HepG2 (cell line): Measurements from ENCODE around the gene RPA1. TPM values are rescaled to one million over a fixed set of nuclear protein-coding genes. Genes with fewer than 3 reads are reported as not detected.

ENCODE experiments used
- ELF1 ChIP-seq: sonication (generic); formaldehyde crosslinking; IDR thresholded peaks from 2 replicates; pipeline ENCODE4 v1.4.0; 2020; ENCODE audit warnings: missing genetic modification reagents
- KLF6 ChIP-seq: IDR thresholded peaks from 2 replicates; pipeline ENCODE4 v1.8.0; 2016; ENCODE audit warnings: missing biosample characterization, missing genetic modification reagents
- MEIS1 ChIP-seq: sonication (generic); formaldehyde crosslinking; IDR thresholded peaks from 2 replicates; pipeline ENCODE4 v1.9.0; 2021; ENCODE audit warnings: mild to moderate bottlenecking, missing genetic modification reagents, moderate library complexity, borderline replicate concordance
- NBN ChIP-seq: fragments of 450-650 bp; conservative IDR thresholded peaks from 2 replicates; pipeline ENCODE4 v1.6.1; 2017
- NPAS2 ChIP-seq: sonication (generic); formaldehyde crosslinking; IDR thresholded peaks from 2 replicates; pipeline ENCODE4 v1.8.0; 2022; ENCODE audit warnings: mild to moderate bottlenecking, missing genetic modification reagents, borderline replicate concordance
- ZNF207 ChIP-seq: fragments of 450-650 bp; IDR thresholded peaks from 2 replicates; pipeline ENCODE4 v1.6.1; 2016; ENCODE audit warnings: antibody characterized with exemption, borderline replicate concordance
- polyA plus RNA-seq, 8 experiments: library from polyadenylated mRNA; depleted of rRNA in 3 of 8; stranded (reverse) in 7 of 8; unstranded in 1 of 8; fragments of >200 nt; fragmentation: Illumina TruSeq in 4 of 8; extraction: Trizol in 4 of 8; gene quantifications; 2 replicates each; pipeline versions ENCODE4 v1.2.1 to v1.2.3, GENCODE V29; 2011 to 2016; ENCODE audit warnings: low read depth in 4 of 8, missing spikeins in 1 of 8, mixed read lengths in 1 of 8; ENCODE audit not compliant: insufficient read depth in 1 of 8
- total RNA-seq, 5 experiments: library from RNA; depleted of rRNA; stranded (reverse); fragments of >200 nt; fragmentation: Illumina TruSeq; extraction: Trizol; gene quantifications; 2 replicates each; pipeline ENCODE4 v1.2.3, GENCODE V29; 2016; ENCODE audit warnings: low read depth in 1 of 5
- TF ChIP-seq, protein P1 (sequence below): sonication (generic); formaldehyde crosslinking; IDR thresholded peaks from 2 replicates; pipeline ENCODE4 v1.4.0; 2020; ENCODE audit warnings: mild to moderate bottlenecking, missing genetic modification reagents
- TF ChIP-seq, protein P2 (sequence below): sonication (generic); formaldehyde crosslinking; IDR thresholded peaks from 2 replicates; pipeline ENCODE4 v1.5.0; 2020; ENCODE audit warnings: missing genetic modification reagents
- TF ChIP-seq, protein P3 (sequence below): sonication (generic); formaldehyde crosslinking; IDR thresholded peaks from 2 replicates; pipeline ENCODE4 v1.5.1; 2020; ENCODE audit warnings: mild to moderate bottlenecking, moderate library complexity, missing genetic modification reagents
- TF ChIP-seq, protein P4 (sequence below): sonication (generic); formaldehyde crosslinking; IDR thresholded peaks from 2 replicates; pipeline ENCODE4 v1.5.0; 2020; ENCODE audit warnings: mild to moderate bottlenecking, missing genetic modification reagents
- TF ChIP-seq, protein P5 (sequence below), 2 experiments: sonication (generic) in 1 of 2; formaldehyde crosslinking in 1 of 2; IDR thresholded peaks; 2 replicates each; pipeline versions ENCODE4 v1.5.1 to v1.6.1; 2011 to 2020; ENCODE audit warnings: borderline replicate concordance in 1 of 2, low read depth in 1 of 2, low read length in 1 of 2, mild to moderate bottlenecking in 1 of 2, missing genetic modification reagents in 1 of 2, moderate library complexity in 1 of 2
- TF ChIP-seq, protein P6 (sequence below), 2 experiments: IDR thresholded peaks; 2 replicates each; pipeline ENCODE4 v1.6.1; 2011 to 2012; ENCODE audit warnings: low read length in 2 of 2, borderline replicate concordance in 1 of 2, low read depth in 1 of 2, mild to moderate bottlenecking in 1 of 2, moderate library complexity in 1 of 2

Gene RPA1
- total and polyA plus RNA-seq, 2 of the 13 experiments (the other 11 are each of a cell fraction or from before 2014, with no cell fraction given), result 13.9 to 37.6 TPM

DNA sequence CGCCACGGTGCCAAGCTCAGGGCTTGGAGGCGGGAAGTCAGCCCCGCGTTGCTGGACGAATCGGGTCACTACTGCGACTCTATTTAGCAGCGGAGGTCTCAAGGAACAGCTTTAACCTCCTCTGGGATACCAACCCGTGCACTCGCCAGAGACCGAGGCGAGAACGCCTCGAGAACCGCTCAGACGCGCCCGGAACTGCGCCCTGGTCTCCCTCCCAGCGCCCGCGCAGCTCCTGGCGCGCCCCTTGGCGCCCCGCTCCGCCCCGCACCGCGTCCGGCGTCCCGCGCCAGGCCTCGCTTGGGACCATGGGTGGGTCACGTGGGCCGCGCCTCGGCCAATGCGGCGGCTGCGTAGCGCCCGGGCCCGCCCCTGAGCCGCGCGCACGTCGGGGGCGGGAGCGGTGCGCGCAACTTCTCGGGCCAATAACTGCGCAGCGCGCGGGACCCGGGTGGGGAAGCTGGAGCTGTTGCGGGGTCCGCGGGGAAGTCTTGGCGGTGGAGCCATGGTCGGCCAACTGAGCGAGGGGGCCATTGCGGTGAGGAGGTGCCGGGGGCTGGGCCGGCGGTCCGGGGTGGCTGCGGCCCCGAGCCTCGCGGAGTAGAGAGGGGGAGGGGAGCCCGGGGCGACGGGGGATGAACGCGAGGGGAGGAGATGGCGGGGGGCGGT is at the start of gene RPA1, which contains the start of gene SMYD4 (continued):
- TF ChIP-seq, protein P1, sequence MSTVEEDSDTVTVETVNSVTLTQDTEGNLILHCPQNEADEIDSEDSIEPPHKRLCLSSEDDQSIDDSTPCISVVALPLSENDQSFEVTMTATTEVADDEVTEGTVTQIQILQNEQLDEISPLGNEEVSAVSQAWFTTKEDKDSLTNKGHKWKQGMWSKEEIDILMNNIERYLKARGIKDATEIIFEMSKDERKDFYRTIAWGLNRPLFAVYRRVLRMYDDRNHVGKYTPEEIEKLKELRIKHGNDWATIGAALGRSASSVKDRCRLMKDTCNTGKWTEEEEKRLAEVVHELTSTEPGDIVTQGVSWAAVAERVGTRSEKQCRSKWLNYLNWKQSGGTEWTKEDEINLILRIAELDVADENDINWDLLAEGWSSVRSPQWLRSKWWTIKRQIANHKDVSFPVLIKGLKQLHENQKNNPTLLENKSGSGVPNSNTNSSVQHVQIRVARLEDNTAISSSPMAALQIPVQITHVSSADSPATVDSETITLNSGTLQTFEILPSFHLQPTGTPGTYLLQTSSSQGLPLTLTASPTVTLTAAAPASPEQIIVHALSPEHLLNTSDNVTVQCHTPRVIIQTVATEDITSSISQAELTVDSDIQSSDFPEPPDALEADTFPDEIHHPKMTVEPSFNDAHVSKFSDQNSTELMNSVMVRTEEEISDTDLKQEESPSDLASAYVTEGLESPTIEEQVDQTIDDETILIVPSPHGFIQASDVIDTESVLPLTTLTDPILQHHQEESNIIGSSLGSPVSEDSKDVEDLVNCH, result no peak
- TF ChIP-seq KLF6 (CRISPR knock-in tag) (peak; percentile 54; the same call in 1 of the 2 replicates), ELF1 (CRISPR knock-in tag) (no peak), MEIS1 (no peak), NBN (no peak), NPAS2 (CRISPR knock-in tag) (no peak), ZNF207 (no peak)
- TF ChIP-seq, protein P2, sequence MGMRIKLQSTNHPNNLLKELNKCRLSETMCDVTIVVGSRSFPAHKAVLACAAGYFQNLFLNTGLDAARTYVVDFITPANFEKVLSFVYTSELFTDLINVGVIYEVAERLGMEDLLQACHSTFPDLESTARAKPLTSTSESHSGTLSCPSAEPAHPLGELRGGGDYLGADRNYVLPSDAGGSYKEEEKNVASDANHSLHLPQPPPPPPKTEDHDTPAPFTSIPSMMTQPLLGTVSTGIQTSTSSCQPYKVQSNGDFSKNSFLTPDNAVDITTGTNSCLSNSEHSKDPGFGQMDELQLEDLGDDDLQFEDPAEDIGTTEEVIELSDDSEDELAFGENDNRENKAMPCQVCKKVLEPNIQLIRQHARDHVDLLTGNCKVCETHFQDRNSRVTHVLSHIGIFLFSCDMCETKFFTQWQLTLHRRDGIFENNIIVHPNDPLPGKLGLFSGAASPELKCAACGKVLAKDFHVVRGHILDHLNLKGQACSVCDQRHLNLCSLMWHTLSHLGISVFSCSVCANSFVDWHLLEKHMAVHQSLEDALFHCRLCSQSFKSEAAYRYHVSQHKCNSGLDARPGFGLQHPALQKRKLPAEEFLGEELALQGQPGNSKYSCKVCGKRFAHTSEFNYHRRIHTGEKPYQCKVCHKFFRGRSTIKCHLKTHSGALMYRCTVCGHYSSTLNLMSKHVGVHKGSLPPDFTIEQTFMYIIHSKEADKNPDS, result no peak
- TF ChIP-seq, protein P3, sequence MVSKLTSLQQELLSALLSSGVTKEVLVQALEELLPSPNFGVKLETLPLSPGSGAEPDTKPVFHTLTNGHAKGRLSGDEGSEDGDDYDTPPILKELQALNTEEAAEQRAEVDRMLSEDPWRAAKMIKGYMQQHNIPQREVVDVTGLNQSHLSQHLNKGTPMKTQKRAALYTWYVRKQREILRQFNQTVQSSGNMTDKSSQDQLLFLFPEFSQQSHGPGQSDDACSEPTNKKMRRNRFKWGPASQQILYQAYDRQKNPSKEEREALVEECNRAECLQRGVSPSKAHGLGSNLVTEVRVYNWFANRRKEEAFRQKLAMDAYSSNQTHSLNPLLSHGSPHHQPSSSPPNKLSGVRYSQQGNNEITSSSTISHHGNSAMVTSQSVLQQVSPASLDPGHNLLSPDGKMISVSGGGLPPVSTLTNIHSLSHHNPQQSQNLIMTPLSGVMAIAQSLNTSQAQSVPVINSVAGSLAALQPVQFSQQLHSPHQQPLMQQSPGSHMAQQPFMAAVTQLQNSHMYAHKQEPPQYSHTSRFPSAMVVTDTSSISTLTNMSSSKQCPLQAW (CRISPR knock-in tag), result 0 out of 2 replicates have a peak, but pooled peaks have one; percentile 5
- TF ChIP-seq, protein P4, sequence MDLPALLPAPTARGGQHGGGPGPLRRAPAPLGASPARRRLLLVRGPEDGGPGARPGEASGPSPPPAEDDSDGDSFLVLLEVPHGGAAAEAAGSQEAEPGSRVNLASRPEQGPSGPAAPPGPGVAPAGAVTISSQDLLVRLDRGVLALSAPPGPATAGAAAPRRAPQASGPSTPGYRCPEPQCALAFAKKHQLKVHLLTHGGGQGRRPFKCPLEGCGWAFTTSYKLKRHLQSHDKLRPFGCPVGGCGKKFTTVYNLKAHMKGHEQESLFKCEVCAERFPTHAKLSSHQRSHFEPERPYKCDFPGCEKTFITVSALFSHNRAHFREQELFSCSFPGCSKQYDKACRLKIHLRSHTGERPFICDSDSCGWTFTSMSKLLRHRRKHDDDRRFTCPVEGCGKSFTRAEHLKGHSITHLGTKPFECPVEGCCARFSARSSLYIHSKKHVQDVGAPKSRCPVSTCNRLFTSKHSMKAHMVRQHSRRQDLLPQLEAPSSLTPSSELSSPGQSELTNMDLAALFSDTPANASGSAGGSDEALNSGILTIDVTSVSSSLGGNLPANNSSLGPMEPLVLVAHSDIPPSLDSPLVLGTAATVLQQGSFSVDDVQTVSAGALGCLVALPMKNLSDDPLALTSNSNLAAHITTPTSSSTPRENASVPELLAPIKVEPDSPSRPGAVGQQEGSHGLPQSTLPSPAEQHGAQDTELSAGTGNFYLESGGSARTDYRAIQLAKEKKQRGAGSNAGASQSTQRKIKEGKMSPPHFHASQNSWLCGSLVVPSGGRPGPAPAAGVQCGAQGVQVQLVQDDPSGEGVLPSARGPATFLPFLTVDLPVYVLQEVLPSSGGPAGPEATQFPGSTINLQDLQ (CRISPR knock-in tag), result peak; percentile 58; the same call in 1 of the 2 replicates
- TF ChIP-seq, protein P5, sequence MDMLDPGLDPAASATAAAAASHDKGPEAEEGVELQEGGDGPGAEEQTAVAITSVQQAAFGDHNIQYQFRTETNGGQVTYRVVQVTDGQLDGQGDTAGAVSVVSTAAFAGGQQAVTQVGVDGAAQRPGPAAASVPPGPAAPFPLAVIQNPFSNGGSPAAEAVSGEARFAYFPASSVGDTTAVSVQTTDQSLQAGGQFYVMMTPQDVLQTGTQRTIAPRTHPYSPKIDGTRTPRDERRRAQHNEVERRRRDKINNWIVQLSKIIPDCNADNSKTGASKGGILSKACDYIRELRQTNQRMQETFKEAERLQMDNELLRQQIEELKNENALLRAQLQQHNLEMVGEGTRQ (IDR thresholded peaks at IDR 0.05; ENCODE audit: low read depth, low read length), result peak; percentile 90
- TF ChIP-seq, protein P5 (CRISPR knock-in tag; IDR thresholded peaks at IDR 0.05; ENCODE audit: borderline replicate concordance), result no peak; the same call in 1 of the 2 replicates
- TF ChIP-seq, protein P6, sequence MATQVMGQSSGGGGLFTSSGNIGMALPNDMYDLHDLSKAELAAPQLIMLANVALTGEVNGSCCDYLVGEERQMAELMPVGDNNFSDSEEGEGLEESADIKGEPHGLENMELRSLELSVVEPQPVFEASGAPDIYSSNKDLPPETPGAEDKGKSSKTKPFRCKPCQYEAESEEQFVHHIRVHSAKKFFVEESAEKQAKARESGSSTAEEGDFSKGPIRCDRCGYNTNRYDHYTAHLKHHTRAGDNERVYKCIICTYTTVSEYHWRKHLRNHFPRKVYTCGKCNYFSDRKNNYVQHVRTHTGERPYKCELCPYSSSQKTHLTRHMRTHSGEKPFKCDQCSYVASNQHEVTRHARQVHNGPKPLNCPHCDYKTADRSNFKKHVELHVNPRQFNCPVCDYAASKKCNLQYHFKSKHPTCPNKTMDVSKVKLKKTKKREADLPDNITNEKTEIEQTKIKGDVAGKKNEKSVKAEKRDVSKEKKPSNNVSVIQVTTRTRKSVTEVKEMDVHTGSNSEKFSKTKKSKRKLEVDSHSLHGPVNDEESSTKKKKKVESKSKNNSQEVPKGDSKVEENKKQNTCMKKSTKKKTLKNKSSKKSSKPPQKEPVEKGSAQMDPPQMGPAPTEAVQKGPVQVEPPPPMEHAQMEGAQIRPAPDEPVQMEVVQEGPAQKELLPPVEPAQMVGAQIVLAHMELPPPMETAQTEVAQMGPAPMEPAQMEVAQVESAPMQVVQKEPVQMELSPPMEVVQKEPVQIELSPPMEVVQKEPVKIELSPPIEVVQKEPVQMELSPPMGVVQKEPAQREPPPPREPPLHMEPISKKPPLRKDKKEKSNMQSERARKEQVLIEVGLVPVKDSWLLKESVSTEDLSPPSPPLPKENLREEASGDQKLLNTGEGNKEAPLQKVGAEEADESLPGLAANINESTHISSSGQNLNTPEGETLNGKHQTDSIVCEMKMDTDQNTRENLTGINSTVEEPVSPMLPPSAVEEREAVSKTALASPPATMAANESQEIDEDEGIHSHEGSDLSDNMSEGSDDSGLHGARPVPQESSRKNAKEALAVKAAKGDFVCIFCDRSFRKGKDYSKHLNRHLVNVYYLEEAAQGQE (IDR thresholded peaks at IDR 0.05; ENCODE audit: borderline replicate concordance in 1 of 2, low read depth in 1 of 2, low read length in 2 of 2), result no peak
